Fibroblast of mammary gland (primary cell): Measurements from ENCODE around the gene KYNU.

Source experiments
- DNase-seq: peaks from one replicate; pipeline ENCODE4 v3.0.0-alpha.2; 2010; ENCODE audit warnings: low read depth
- H3K4me3 ChIP-seq: 2 replicates; pipeline ENCODE4 v1.5.1; 2011; ENCODE audit warnings: low read depth, mild to moderate bottlenecking, low read length, moderate library complexity; ENCODE audit not compliant: control insufficient read depth
- CTCF ChIP-seq: conservative IDR thresholded peaks from 2 replicates; pipeline ENCODE4 v1.5.1; 2011; ENCODE audit warnings: low read depth, low read length, inconsistent platforms; ENCODE audit not compliant: control insufficient read depth, insufficient read depth

KYNU gene

GRCh38 chr2:142997231-142997630, 119.8 kb downstream of the KYNU start:
- TF ChIP-seq CTCF: no peak
- no peak for DNase-seq
- H3K4me3 ChIP-seq: no peak overlapping the region

- H3K4me3 ChIP-seq: no peak overlapping the region
- TF ChIP-seq CTCF: no peak
- DNase-seq: no peak
Measured at GRCh38 chr2:143000599-143000998, 123.1 kb downstream of the KYNU start.

- no peak for TF ChIP-seq CTCF
- no peak overlapping the region for H3K4me3 ChIP-seq
- DNase-seq: no peak
Measured at GRCh38 chr2:143001501-143001900, 124.0 kb downstream of the KYNU start.

GRCh38 chr2:143015656-143016055, 138.2 kb downstream of the KYNU start:
- TF ChIP-seq CTCF: no peak
- no peak overlapping the region for H3K4me3 ChIP-seq
- no peak for DNase-seq

GRCh38 chr2:143026411-143027054, 149.1 kb downstream of the KYNU start:
- peak; percentile 3 for DNase-seq
- H3K4me3 ChIP-seq: no peak overlapping the region
- no peak for TF ChIP-seq CTCF

- no peak for TF ChIP-seq CTCF
- no peak overlapping the region for H3K4me3 ChIP-seq
- DNase-seq: peak; percentile 28
Measured at GRCh38 chr2:143029141-143029540, 151.7 kb downstream of the KYNU start.

GRCh38 chr2:143030127-143030526, 152.7 kb downstream of the KYNU start:
- no peak overlapping the region for H3K4me3 ChIP-seq
- no peak for DNase-seq
- no peak for TF ChIP-seq CTCF
